Dedifferentiated amniotic fluid mesenchymal stem cell (primary cell): ENCODE results near the gene ASPSCR1.

Source experiments
- DNase-seq: peaks from one replicate; pipeline ENCODE4 v3.0.0-alpha.2; 2016; ENCODE audit errors: extremely low spot score

Gene ASPSCR1

DNA sequence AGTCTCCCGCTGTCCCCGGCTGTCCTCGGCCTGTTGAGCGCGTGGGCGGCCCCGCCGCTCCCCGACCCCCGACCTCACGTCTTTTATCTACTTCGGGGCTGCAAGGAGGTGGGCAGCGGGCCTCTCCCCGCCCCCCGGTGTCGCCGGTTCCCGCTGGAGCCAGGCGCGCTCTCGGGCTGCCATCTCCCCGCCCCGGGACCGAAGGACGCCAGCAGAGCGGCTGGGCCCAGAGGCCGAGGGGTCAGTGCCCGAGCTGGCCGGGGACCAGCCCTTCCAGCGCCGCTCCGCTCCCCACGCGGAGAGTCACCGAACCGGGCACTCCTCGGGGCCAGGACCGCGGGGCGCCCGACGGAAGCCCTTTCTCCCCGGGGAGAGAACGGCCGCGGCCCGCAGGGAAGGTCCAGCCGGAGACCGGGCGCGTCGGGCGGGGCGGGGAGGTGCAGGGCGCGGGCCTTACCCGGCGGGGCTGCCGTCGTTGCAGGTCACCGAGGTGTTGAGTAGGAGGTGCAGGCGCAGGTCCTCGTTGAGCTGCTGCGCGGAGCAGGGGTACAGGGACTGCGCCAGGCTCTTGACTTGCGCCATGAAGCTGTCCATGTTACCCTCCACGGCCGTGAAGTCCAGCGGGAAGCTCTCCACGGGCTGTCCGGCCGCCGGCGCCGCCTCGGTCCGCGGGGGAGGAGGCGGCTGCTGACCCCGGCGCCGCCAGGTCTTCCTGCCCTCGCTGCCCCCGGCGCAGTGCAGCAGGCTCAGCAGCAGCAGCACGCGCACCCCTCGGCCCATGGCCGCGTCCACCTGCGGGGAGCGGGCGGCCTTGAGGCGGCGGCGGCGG is 17.1 kb upstream of the ASPSCR1 start:
- no peak for DNase-seq

- DNase-seq = no peak
Observed at GRCh38 chr17:81961087-81961511, 16.3 kb upstream of the ASPSCR1 start, which contains the start of gene NOTUM. TSS of gene NOTUM (minus strand) at chr17:81961187. CDS start at chr17:81960909, 278 bp downstream.

GRCh38 chr17:81961521-81962498 is 15.6 kb upstream of the ASPSCR1 start:
- DNase-seq = no peak

GRCh38 chr17:81962499-81963441 is 14.7 kb upstream of the ASPSCR1 start:
- DNase-seq = no peak

DNA sequence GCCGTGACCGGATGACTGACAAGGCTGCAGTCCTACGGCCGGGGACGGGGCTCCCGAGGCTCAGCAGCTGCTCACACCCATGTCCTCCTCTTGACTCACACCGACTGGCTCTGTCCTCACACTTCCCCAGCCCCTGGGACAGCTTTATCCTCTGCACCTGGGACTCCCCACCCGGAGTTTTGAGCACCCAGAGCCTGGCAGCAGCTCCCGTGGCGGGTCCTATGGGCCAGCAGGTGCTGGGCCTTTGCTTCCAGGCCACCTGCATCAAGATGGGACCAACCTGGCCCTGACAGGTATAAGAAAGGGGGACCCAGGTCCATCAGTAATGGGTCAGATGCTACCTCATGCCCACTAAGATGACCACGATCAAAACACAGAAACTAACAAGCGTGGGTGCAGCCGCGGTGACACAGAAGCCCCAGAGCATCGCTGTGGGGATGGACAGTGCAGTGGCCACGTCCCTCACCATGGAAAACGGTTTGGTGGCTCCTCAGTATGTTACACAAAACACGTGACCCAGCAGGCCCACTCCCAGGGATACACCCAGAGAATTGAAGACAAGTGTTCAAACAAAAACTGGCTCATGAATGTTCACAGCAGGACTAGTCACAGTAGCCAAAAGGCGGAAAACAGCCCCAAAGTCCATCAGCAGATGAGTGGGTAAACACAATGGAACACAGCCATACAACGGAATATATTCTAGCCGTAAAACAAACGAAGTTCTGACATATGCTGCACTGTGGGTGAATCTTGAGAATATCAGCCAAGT is 13.2 kb upstream of the ASPSCR1 start:
- DNase-seq = no peak

DNA sequence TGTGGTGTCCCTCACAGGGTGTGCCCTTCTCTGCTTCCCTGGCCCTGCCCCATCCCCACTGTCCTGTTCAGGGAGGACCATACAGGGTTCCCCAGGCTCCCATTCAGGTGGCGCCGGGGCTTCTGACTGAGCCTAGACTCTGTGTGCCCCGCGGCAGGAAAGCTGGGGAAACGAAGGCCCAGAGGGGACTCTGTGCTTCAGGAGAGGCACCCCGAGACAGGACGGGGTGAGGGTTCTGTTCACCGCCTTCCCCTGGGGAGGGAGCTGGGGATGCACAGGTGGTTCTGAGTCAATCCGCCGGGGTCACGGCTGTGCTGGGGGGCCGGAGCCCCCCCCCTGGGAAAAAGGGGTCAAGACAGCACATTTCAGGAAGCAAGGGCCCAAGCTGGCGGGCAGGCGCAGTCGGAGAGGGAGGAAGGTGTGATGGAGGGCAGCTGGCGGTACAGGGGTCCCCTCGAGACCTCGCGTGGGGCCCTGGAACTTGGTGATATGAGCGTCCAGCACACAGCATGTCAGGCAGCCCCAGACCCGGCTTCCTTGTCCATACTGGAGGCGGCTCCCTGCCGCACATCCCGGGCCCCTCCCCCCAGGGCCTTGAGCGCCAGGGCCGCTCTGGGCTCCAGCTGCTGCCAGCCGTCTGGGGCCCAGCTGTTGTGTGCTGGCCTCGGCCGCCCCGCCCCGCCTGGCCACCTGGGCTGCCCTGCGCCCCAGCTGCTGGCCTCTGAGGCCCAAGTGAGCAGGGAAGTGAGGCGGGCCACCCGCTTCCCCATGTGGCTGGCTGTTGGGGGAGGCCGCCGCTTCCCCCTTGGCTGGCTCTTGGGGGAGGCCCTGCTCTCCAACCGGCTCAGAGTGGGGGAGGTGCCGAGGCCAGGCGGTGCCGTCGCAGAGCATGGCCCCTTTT is 10.8 kb upstream of the ASPSCR1 start:
- no peak for DNase-seq

GRCh38 chr17:81967244-81967532 is 10.2 kb upstream of the ASPSCR1 start:
- no peak for DNase-seq

DNA sequence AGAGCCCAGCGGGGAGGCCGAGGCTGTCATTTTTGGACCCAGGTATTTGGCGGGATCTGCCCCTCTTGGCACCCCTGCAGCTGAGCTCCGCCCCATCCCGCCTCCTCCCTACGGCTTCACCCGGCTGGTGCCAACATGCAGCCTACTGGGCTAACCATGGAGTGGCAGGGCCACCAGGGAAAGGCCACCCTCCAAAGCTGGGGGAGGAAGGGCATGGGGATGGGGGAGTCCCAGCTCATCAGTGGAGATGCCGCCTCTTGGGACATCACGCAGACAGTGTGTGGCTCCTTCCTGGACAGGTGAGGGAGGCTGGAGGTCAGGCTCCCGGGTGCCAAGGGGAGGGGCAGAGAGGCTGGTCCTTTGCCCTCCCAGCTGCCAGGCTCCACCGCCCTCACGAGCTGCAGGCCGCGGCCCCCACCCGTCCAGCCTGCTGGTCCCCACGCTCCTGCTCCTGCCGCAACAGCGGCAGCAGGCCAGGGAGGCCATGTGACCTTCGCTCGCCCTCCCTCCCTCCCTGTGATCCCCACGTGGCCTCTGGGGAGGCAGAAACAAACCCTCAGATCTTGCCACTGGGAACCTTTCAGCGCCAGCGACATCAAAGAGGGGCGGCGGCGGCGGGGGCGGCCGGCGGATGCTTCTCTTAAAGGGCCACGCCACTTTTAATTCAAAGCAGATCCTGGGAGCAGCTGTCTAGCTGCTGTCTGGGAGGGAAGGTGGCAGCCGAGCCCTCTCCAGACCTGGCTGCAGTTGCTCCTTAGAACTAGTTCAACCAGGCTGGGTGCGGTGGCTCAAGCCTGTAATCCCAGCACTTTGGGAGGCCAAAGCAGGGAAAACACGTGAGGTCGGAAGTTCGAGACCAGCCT is 9.7 kb upstream of the ASPSCR1 start:
- DNase-seq = no peak

- no peak for DNase-seq
Observed at GRCh38 chr17:81968396-81968745, 9.1 kb upstream of the ASPSCR1 start.

GRCh38 chr17:81968850-81969812 is 8.3 kb upstream of the ASPSCR1 start:
- no peak for DNase-seq

GRCh38 chr17:81973432-81973831 is 4.0 kb upstream of the ASPSCR1 start:
- no peak for DNase-seq

DNA sequence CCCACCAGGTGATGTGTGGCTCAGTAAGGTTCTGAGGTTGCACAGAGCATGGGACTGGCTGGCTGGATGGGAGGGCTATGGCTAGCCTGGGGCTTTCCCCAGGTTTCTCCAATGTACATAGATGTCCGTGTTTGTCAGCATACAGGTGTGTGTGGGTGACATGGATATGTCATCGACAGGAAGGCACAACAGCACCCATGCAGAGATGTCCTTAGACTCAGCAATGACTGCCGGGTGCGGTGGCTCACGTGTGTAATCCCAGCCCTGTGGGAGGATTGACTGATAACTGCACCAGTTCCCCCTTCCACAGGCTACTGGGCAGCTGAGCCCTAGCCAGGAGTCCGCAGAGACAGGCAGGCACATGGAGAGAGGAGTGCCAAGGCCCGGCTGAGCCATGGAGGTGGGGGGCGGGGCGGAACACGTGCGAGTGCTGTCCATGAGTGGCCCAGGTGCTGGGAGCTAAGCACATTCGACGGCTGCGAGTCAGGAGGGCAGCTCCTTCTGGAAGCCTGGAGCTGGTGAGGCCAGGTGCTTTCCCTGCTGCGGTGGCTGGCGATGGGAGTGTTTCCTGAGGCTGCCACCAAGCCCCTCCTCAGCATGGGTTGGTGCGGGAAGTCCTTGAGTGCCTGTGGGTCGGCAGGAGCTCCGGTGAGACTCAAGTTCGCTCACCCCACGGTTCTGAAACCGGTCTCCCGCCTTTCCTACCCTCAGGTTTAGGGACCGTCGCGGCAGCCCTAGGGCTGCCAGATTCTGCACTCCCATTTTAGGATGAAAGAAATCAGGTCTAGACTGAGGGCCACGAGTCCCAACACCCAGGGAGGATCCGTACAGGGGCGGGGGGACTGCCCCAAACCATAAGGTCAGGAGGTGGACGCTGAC is 858 bp upstream of the ASPSCR1 start:
- DNase-seq = no peak

- DNase-seq = no peak
Observed at GRCh38 chr17:81978524-81979298, 1.3 kb downstream of the ASPSCR1 start.

- no peak for DNase-seq
Observed at GRCh38 chr17:81980122-81980521, 2.7 kb downstream of the ASPSCR1 start.

DNA sequence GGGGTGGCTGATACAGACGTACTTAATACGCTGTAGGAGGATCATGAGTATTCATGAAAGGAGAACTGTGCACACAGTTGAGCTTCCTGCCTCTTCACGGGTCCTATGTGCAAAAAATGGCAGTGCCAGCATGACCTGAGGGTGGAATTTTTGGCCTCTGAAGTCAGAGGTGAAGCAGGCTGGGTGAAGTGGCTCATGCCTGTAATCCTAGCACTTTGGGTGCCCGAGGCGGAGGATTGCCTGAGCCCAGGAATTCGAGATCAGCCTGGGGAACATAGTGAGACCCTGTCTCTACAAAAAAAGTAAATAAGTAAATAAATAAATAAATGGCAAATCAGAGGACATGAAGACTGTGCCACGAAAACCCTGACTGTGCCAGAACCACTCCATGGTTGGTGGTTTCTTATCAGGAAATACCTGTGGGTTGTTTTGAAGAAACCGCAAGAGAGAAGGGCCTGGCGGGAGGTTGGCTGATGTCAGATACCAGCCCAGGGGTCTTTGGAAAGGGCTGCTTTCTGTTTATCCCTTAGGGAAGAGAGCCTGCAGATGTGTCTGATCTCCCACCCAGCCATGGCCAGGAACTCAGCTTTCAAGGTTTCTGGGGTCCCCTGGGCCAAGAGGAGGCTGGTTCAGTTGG is 3.4 kb downstream of the ASPSCR1 start:
- DNase-seq = no peak
